KMS-11 (cell line): ENCODE results near the gene PRKCE.

ENCODE experiments used
- H2AFZ ChIP-seq: fragments of 200-600 bp; sonication (generic); 2 replicates; pipeline ENCODE4 v1.6.1; 2016; ENCODE audit warnings: antibody characterized with exemption, mixed run types, low read depth
- H3K27ac ChIP-seq: fragments of 200-600 bp; sonication (generic); 2 replicates; pipeline ENCODE4 v1.6.1; 2016; ENCODE audit warnings: mild to moderate bottlenecking, mixed run types
- H3K27me3 ChIP-seq: fragments of 200-600 bp; sonication (generic); 2 replicates; pipeline ENCODE4 v1.6.1; 2017; ENCODE audit warnings: mild to moderate bottlenecking, low read depth, mixed run types, moderate library complexity; ENCODE audit not compliant: insufficient read depth
- H3K36me3 ChIP-seq: fragments of 200-600 bp; sonication (generic); 2 replicates; pipeline ENCODE4 v1.6.1; 2017; ENCODE audit warnings: mild to moderate bottlenecking, mixed run types; ENCODE audit not compliant: insufficient read depth
- H3K4me1 ChIP-seq: fragments of 200-600 bp; sonication (generic); 2 replicates; pipeline ENCODE4 v1.6.1; 2016; ENCODE audit warnings: mild to moderate bottlenecking, low read depth, mixed run types; ENCODE audit not compliant: poor library complexity, severe bottlenecking
- H3K4me2 ChIP-seq: fragments of 200-600 bp; sonication (generic); 2 replicates; pipeline ENCODE4 v1.7.0; 2016; ENCODE audit warnings: mild to moderate bottlenecking, mixed run types
- H3K4me3 ChIP-seq: fragments of 200-600 bp; sonication (generic); IDR thresholded peaks from 2 replicates; pipeline ENCODE4 v1.6.1; 2017; ENCODE audit warnings: low read depth, low read length, mixed read lengths; ENCODE audit not compliant: insufficient read depth
- H3K79me2 ChIP-seq: fragments of 200-600 bp; sonication (generic); 2 replicates; pipeline ENCODE4 v1.6.1; 2016; ENCODE audit warnings: low read depth, mixed run types; ENCODE audit not compliant: insufficient read depth
- H3K9ac ChIP-seq: fragments of 200-600 bp; sonication (generic); 2 replicates; pipeline ENCODE4 v1.6.1; 2016; ENCODE audit warnings: mild to moderate bottlenecking, mixed run types
- H4K20me1 ChIP-seq: fragments of 200-600 bp; sonication (generic); 2 replicates; pipeline ENCODE4 v1.6.1; 2016; ENCODE audit warnings: mild to moderate bottlenecking, mixed run types; ENCODE audit not compliant: insufficient read depth
- CTCF ChIP-seq: fragments of 200-600 bp; sonication (generic); conservative IDR thresholded peaks from 2 replicates; pipeline ENCODE4 v1.6.1; 2017; ENCODE audit warnings: low read depth, mild to moderate bottlenecking, antibody characterized with exemption, low read length, moderate library complexity, mixed read lengths

The PRKCE gene

GRCh38 chr2:46125798-46126197 lies 474.3 kb downstream of the PRKCE start:
- Histone ChIP-seq H3K4me2 (no peak overlapping the region), H3K79me2 (no peaks in the 10 kb centered on the region), H3K4me3 (no peak overlapping the region), H3K4me1 (no peaks in the 10 kb centered on the region), H3K27me3 (no peaks in the 10 kb centered on the region), H3K27ac (no peak overlapping the region), H3K36me3 (no peaks in the 10 kb centered on the region), H4K20me1 (no peaks in the 10 kb centered on the region), H2AFZ (no peak overlapping the region), H3K9ac (no peak overlapping the region)
- TF ChIP-seq CTCF: no peak

DNA sequence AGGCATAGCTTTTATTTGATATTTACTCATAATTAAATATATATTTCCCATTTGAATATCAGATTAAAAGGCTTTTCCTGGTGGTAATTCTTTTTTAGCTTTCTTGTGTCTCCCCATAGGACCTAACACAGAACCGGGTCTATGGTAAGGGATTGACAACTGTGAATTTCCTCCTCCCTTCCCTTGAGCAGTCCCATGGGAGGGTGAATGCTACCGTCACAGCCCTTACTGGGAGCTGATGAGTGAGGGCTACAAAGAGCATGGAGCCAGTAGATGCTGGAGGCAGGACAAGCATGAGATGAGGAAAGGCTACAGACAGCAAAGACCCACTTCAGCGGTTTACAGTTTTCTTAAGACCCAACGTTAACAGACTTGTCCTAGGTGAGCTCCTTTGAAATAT lies 475.1 kb downstream of the PRKCE start:
- Histone ChIP-seq H4K20me1 (no peaks in the 10 kb centered on the region), H3K27me3 (no peaks in the 10 kb centered on the region), H3K36me3 (no peaks in the 10 kb centered on the region), H3K79me2 (no peaks in the 10 kb centered on the region), H3K27ac (no peak overlapping the region), H3K4me3 (no peak overlapping the region), H3K4me1 (no peaks in the 10 kb centered on the region), H2AFZ (no peak overlapping the region), H3K4me2 (no peak overlapping the region), H3K9ac (no peak overlapping the region)
- no peak for TF ChIP-seq CTCF

GRCh38 chr2:46127176-46127575 lies 475.7 kb downstream of the PRKCE start:
- Histone ChIP-seq H3K4me1 (no peaks in the 10 kb centered on the region), H3K27me3 (no peaks in the 10 kb centered on the region), H3K9ac (no peak overlapping the region), H3K4me3 (no peak overlapping the region), H4K20me1 (no peaks in the 10 kb centered on the region), H2AFZ (no peak overlapping the region), H3K36me3 (no peaks in the 10 kb centered on the region), H3K79me2 (no peaks in the 10 kb centered on the region), H3K27ac (no peak overlapping the region), H3K4me2 (no peak overlapping the region)
- TF ChIP-seq CTCF: no peak

DNA sequence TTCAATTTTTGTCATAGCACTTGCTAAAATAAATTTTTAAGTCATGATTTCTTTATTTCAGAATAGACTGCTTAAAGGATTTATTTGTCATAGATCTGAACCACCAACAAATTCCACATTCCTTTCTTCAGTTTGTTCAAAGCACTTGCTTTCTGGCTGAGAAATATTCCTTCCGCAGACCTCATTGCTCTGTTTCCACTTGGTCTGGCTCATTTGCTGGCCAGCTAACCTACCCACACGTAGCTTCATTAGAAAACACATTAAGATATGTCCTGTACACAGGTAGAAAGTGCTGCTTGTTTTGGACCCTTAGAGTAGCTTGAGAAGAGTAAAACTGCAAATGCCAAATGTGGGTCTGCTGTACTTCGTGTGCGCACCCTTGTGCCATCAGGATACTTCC lies 479.0 kb downstream of the PRKCE start:
- H4K20me1 ChIP-seq: no peaks in the 10 kb centered on the region

More for the DNA sequence above, 479.0 kb downstream of the PRKCE start:
- H2AFZ ChIP-seq: no peak overlapping the region
- no peak overlapping the region for H3K4me3 ChIP-seq
- H3K27me3 ChIP-seq: no peaks in the 10 kb centered on the region
- H3K79me2 ChIP-seq: no peaks in the 10 kb centered on the region
- no peaks in the 10 kb centered on the region for H3K36me3 ChIP-seq
- no peak for TF ChIP-seq CTCF
- H3K4me2 ChIP-seq: no peak overlapping the region
- H3K27ac ChIP-seq: no peak overlapping the region
- H3K9ac ChIP-seq: no peak overlapping the region
- no peaks in the 10 kb centered on the region for H3K4me1 ChIP-seq
